Tibial nerve (tissue), 4 donors: ENCODE data around the gene ZNF69.

ENCODE experiments used
- CTCF ChIP-seq, 5 experiments: fragments of 200-600 bp in 3 of 5; fragments of 450-650 bp in 2 of 5; sonication (generic) in 3 of 5; IDR thresholded peaks; one replicate each; pipeline ENCODE4 v1.5.1; 2016 to 2019; ENCODE audit warnings: antibody characterized with exemption in 5 of 5, mild to moderate bottlenecking in 3 of 5, moderate library complexity in 2 of 5
- EP300 ChIP-seq, 2 donors: sonication (generic); formaldehyde crosslinking; IDR thresholded peaks; one replicate each; pipeline ENCODE4 v1.6.1; 2017; ENCODE audit warnings: antibody characterized with exemption in 2 of 2, mild to moderate bottlenecking in 1 of 2

DNA sequence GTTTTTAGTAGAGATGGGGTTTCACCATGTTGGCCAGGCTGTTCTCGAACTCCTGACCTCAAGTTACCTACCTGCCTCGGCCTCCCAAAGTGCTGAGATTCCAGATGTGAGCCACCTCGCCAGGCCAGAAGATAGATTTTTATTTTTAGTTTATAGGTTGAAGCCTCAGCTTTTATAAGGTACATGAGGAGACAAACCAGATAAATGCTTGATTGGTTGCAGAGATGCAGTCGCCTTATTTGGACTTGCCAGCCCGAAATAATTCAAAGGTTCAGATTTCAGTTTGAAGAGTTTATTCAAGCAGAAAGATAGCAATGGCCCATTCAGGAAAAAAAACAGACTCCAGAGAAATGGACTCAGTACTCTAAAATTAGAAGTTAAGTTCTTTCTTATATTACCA is 3.1 kb downstream of the ZNF69 start:
- TF ChIP-seq CTCF (IDR thresholded peaks at IDR 0.05) (no peak), EP300 (IDR thresholded peaks at IDR 0.05) (no peak)
